ENCODE results near the gene MESD. TPM values are rescaled to one million over a fixed set of nuclear protein-coding genes. Genes with fewer than 3 reads are reported as not detected.

The MESD gene
- total RNA-seq, 4 donors from 2014 or later: 18.8 to 22.7 (median 21.5) TPM

GRCh38 chr15:80982205-80982604 lies 7.4 kb downstream of the MESD start:
- no peak for TF ChIP-seq CTCF (IDR thresholded peaks at IDR 0.05; ENCODE audit: low read depth)

- TF ChIP-seq CTCF (IDR thresholded peaks at IDR 0.05; ENCODE audit: low read depth): no peak
Observed at GRCh38 chr15:80979538-80980200, 9.9 kb downstream of the MESD start.

GRCh38 chr15:80978685-80979329 lies 10.8 kb downstream of the MESD start:
- no peak for TF ChIP-seq CTCF (IDR thresholded peaks at IDR 0.05; ENCODE audit: low read depth)

GRCh38 chr15:80977627-80978036 lies 12.0 kb downstream of the MESD start:
- TF ChIP-seq CTCF (IDR thresholded peaks at IDR 0.05; ENCODE audit: low read depth): no peak

- no peak for TF ChIP-seq CTCF (IDR thresholded peaks at IDR 0.05; ENCODE audit: low read depth)
Observed at GRCh38 chr15:80976851-80977250, 12.8 kb downstream of the MESD start.

- no peak for TF ChIP-seq CTCF (IDR thresholded peaks at IDR 0.05; ENCODE audit: low read depth)
Observed at GRCh38 chr15:80974914-80975313, 14.7 kb downstream of the MESD start.

GRCh38 chr15:80972276-80972675 lies 17.3 kb downstream of the MESD start:
- TF ChIP-seq CTCF (IDR thresholded peaks at IDR 0.05; ENCODE audit: low read depth): no peak
